ENCODE results near the gene SEC61B.
A peak's percentile ranks its signal among the peaks of the same experiment; 100 is the strongest.
"Not testable (repeated sequence)": the region's sequence is repeated elsewhere in the genome, so short reads cannot be mapped to it uniquely, and the experiment has no call there.

SEC61B gene

GRCh38 chr9:99237849-99238248 is 15.8 kb downstream of the SEC61B start:
- not testable (repeated sequence) for DNase-seq (ENCODE audit: low read depth)

GRCh38 chr9:99238331-99238730 is 16.2 kb downstream of the SEC61B start:
- no peak for DNase-seq (ENCODE audit: low read depth)

- DNase-seq (ENCODE audit: low read depth): peak; percentile 67
These were observed 17.4 kb downstream of the SEC61B start for GRCh38 chr9:99239341-99240060.

GRCh38 chr9:99241106-99241505 is 19.0 kb downstream of the SEC61B start:
- DNase-seq (ENCODE audit: low read depth): peak; percentile 27

GRCh38 chr9:99244344-99245260 is 22.5 kb downstream of the SEC61B start:
- no peak for DNase-seq (ENCODE audit: low read depth)

DNA sequence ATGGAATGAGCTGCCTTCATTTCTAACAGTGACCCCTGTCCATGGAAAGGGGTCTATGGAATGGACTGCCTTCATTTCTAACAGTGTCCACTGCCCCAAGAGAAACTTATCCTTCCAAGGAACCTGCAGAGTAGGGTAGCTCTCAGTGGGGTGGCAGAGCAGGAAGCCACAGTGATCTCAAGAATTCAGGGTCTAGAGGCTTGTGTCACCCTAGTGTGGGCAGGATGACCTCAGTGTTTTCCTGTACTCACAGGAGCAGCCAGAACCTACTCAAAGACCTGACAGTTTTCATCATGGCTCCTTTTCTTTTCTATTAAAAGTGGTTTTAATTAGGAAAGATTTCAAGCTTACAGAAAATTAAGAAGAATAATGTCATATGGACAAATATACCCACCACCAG is 27.5 kb downstream of the SEC61B start:
- no peak for DNase-seq (ENCODE audit: low read depth)

- DNase-seq (ENCODE audit: low read depth): no peak
These were observed 29.1 kb downstream of the SEC61B start for GRCh38 chr9:99251157-99251556.

DNA sequence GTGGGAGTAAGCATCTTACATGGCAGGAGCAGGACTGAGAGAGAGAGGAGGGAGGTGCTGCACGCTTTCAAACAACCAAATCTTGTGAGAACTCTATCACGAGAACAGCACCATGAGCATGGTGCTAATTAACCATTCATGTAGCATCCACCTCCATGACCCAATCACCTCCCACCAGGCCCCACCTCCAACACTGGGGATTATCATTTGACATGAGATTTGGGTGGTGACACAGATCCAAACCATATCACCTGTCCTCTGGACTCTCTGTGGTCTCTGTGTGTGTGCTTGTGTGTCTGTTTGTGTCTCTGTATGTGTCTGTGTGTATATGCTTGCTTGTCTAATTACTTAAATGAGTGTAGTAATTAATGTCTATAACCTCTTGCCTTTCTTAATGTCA is 31.1 kb downstream of the SEC61B start:
- DNase-seq (ENCODE audit: low read depth): no peak

- DNase-seq (ENCODE audit: low read depth): no peak
These were observed 31.8 kb downstream of the SEC61B start for GRCh38 chr9:99253772-99254431.

DNA sequence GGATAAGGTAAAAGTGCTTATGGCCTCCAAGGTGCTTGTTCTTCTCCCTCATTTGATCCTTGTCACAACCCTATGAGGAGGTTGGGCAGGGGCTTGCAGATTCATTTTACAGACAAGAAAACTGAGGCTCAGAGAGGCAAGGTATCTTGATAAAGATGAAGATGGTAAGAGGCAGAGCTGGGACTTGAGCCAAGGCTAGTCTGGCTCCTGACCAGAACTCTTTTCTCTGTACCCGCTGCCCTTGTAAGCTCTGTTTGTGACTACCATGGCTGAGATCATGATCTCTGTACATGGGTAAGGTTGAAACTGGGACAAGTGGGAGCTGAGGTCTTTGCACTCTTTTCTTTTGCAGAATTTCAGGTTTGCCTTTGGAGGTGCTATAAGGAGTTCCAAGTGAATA is 33.6 kb downstream of the SEC61B start:
- DNase-seq (ENCODE audit: low read depth): no peak

DNA sequence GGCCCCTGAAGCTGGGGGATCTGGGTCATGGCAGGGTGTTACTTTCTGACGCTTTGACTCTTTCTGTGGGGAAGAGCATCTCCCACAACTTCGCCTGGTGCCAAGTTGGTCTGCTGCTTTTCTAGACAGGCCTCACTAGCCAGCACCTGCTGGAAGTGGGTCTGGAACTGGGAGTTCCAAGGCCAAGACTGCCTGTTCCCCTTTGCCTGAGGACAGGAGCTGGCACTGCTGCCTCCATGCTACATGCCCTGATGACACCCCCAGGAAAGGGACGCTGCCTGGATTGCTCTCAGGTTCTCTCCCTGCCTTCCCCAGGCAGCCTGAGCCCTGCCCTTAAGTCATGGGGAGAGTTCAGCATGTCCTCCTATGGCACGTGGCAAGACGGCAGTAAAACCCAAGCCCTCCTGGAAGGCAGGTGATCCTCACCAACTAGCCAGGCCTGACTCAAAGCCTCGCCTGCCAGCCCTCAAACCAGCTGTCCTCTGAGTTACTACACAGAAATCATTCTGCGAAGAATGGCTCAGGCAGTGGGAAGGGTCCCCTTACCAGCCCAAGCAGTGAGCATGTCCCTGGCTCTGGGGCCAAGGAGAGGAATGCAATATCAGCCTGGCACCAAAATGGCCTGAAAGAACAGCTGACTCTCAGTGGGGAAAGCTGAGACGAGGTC is 35.8 kb downstream of the SEC61B start:
- DNase-seq (ENCODE audit: low read depth): no peak

DNA sequence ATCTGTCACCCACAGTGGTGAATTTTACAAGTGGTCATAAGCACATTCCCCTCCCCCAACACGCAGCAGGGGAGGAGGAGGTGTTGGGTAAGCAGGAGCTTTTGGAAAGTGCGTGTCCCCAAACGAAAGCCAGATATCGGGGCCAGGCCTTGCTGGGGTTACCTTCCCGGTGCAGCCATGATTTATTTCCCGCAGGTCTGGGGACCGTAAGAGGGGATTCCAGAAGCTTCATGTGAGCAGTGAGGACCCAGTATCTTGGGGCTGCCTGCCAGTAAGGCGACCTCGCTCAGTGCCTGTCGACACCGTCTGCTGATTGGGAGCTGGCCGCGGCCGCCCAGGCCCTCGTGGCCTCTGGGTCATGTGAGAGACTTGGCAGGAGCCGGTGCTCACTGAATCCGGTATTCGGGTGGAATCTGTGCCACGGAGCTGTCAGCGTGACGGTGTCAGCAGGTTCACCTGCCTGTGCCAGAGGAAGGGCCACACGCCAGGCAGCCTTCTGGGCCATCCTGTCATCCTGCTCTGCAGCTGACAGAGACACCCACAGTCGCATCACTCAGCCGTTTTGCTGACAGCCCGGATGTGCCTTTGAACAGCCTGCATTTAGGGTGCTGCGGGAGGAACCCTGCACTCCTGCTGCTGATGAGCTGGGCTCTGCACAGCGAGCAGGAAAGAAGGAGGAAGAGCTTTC is 37.3 kb downstream of the SEC61B start:
- peak; percentile 45 for DNase-seq (ENCODE audit: low read depth)

DNA sequence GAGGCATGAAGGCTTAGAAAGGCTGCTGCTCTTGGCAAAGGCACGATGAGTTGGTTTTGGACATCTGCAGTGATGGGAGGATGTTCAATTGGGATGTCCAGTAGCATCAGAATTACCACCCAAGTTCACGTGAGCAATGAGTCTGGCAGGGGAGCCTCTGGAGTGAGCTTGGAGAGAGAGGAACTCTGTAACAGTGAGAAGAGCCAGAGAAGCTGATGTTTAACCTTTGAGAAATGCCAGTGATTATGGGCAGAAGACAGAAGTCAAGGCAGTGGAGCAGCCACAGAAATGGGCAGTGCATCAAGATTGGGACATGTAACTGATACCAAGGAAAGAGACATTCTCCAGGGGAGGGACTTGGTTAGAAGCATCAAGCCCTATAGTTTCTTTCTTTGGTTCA is 39.8 kb downstream of the SEC61B start:
- no peak for DNase-seq (ENCODE audit: low read depth)

- DNase-seq (ENCODE audit: low read depth): no peak
These were observed 40.9 kb downstream of the SEC61B start for GRCh38 chr9:99262949-99263418.

GRCh38 chr9:99264070-99264680 is 42.1 kb downstream of the SEC61B start:
- DNase-seq (ENCODE audit: low read depth): peak; percentile 16

GRCh38 chr9:99265691-99266090 is 43.6 kb downstream of the SEC61B start:
- no peak for DNase-seq (ENCODE audit: low read depth)

GRCh38 chr9:99266255-99267023 is 44.4 kb downstream of the SEC61B start:
- DNase-seq (ENCODE audit: low read depth): peak; percentile 68

GRCh38 chr9:99269416-99269815 is 47.3 kb downstream of the SEC61B start:
- peak; percentile 78 for DNase-seq (ENCODE audit: low read depth)

GRCh38 chr9:99270491-99270890 is 48.4 kb downstream of the SEC61B start:
- peak; percentile 5 for DNase-seq (ENCODE audit: low read depth)

- no peak for DNase-seq (ENCODE audit: low read depth)
These were observed 50.8 kb downstream of the SEC61B start for GRCh38 chr9:99272836-99273235.
